SK-N-SH treated with all-trans-retinoic acid at 6 μM for 48 hours (cell line): ENCODE measurements around the gene AGAP1.

Experiments used
- ARNTL ChIP-seq: fragments of 450-650 bp; formaldehyde crosslinking; IDR thresholded peaks from 2 replicates; pipeline ENCODE4 v1.5.0; 2020; ENCODE audit warnings: low read depth, mild to moderate bottlenecking, moderate library complexity, borderline replicate concordance
- CREB5 ChIP-seq: fragments of 250-450 bp; sonication (Bioruptor Pico); IDR thresholded peaks from 2 replicates; pipeline ENCODE4 v1.5.1; 2020; ENCODE audit warnings: low read depth, mild to moderate bottlenecking, moderate library complexity
- CSRNP3 ChIP-seq: fragments of 250-450 bp; sonication (Bioruptor Pico); IDR thresholded peaks from 2 replicates; pipeline ENCODE4 v1.5.1; 2021; ENCODE audit warnings: mild to moderate bottlenecking, moderate library complexity
- ESRRG ChIP-seq: fragments of 250-450 bp; sonication (Bioruptor Pico); IDR thresholded peaks from 2 replicates; pipeline ENCODE4 v1.6.1; 2021; ENCODE audit warnings: mild to moderate bottlenecking
- PATZ1 ChIP-seq: fragments of 250-450 bp; sonication (Bioruptor Pico); IDR thresholded peaks from 2 replicates; pipeline ENCODE4 v1.8.0; 2020; ENCODE audit warnings: mild to moderate bottlenecking, moderate library complexity, borderline replicate concordance
- POU6F1 ChIP-seq: fragments of 250-450 bp; sonication (Bioruptor Pico); IDR thresholded peaks from 2 replicates; pipeline ENCODE4 v1.8.0; 2021; ENCODE audit warnings: low read depth, mild to moderate bottlenecking, moderate library complexity, borderline replicate concordance
- RARB ChIP-seq: fragments of 250-450 bp; sonication (Bioruptor Pico); IDR thresholded peaks from 2 replicates; pipeline ENCODE4 v1.8.0; 2021; ENCODE audit warnings: mild to moderate bottlenecking, moderate library complexity
- TCF4 ChIP-seq: fragments of 250-450 bp; sonication (Bioruptor Pico); IDR thresholded peaks from 2 replicates; pipeline ENCODE4 v1.8.0; 2021; ENCODE audit warnings: mild to moderate bottlenecking, moderate library complexity, borderline replicate concordance
- TSHZ2 ChIP-seq: fragments of 250-450 bp; sonication (Bioruptor Pico); IDR thresholded peaks from 2 replicates; pipeline ENCODE4 v1.5.0; 2020; ENCODE audit warnings: mild to moderate bottlenecking, moderate library complexity
- ZFP30 ChIP-seq: fragments of 450-650 bp; formaldehyde crosslinking; IDR thresholded peaks from 2 replicates; pipeline ENCODE4 v1.5.0; 2022; ENCODE audit warnings: mild to moderate bottlenecking, moderate library complexity

GRCh38 chr2:236063994-236064393 is 570.2 kb downstream of the AGAP1 start:
- TF ChIP-seq RARB (no peak), POU6F1 (CRISPR knock-in tag) (no peak), ZFP30 (no peak), PATZ1 (CRISPR knock-in tag) (no peak), CSRNP3 (CRISPR knock-in tag) (no peak), ARNTL (CRISPR knock-in tag) (no peak), ESRRG (CRISPR knock-in tag) (no peak), CREB5 (CRISPR knock-in tag) (no peak), TCF4 (CRISPR knock-in tag) (no peak), TSHZ2 (CRISPR knock-in tag) (no peak)
